Inflammatory macrophage treated with lipopolysaccharide for 4 hours (primary cell): Measurements from ENCODE around the gene TDP1.
"Not testable (repeated sequence)": the region's sequence is repeated elsewhere in the genome, so short reads cannot be mapped to it uniquely, and the experiment has no call there.

Experiments
- DNase-seq: peaks from one replicate; pipeline ENCODE4 v3.0.0-alpha.2; 2020

The TDP1 gene

GRCh38 chr14:89992273-89992672, 36.5 kb downstream of the TDP1 start:
- no peak for DNase-seq

- no peak for DNase-seq
These were observed 41.2 kb downstream of the TDP1 start for GRCh38 chr14:89996963-89997362.

- DNase-seq: no peak
These were observed 45.2 kb downstream of the TDP1 start for GRCh38 chr14:90000935-90001334.

- no peak for DNase-seq
These were observed 48.0 kb downstream of the TDP1 start for GRCh38 chr14:90003526-90004307.

GRCh38 chr14:90005441-90005840, 49.7 kb downstream of the TDP1 start:
- DNase-seq: no peak

- no peak for DNase-seq
These were observed 50.3 kb downstream of the TDP1 start for GRCh38 chr14:90005939-90006530.

- DNase-seq: no peak
These were observed 61.6 kb downstream of the TDP1 start for GRCh38 chr14:90017371-90017770.

- DNase-seq: no peak
These were observed 64.2 kb downstream of the TDP1 start for GRCh38 chr14:90019824-90020523.

GRCh38 chr14:90023176-90023896, 67.6 kb downstream of the TDP1 start:
- DNase-seq: no peak

GRCh38 chr14:90024910-90025309, 69.2 kb downstream of the TDP1 start:
- DNase-seq: no peak

GRCh38 chr14:90026608-90027007, 70.9 kb downstream of the TDP1 start:
- DNase-seq: not testable (repeated sequence)

GRCh38 chr14:90027842-90028241, 72.1 kb downstream of the TDP1 start:
- DNase-seq: no peak

- DNase-seq: no peak
These were observed 78.4 kb downstream of the TDP1 start for GRCh38 chr14:90034156-90034555.

GRCh38 chr14:90034835-90035525, 79.3 kb downstream of the TDP1 start:
- DNase-seq: no peak

- DNase-seq: no peak
These were observed 83.7 kb downstream of the TDP1 start for GRCh38 chr14:90039253-90040010.

GRCh38 chr14:90040411-90040810, 84.7 kb downstream of the TDP1 start:
- DNase-seq: no peak

- peak; percentile 49 for DNase-seq
These were observed 86.9 kb downstream of the TDP1 start for GRCh38 chr14:90042496-90043252.

- no peak for DNase-seq
These were observed 89.9 kb downstream of the TDP1 start for GRCh38 chr14:90045616-90046015.

- no peak for DNase-seq
These were observed 93.7 kb downstream of the TDP1 start for GRCh38 chr14:90049390-90049789.

- no peak for DNase-seq
These were observed 94.5 kb downstream of the TDP1 start for GRCh38 chr14:90050271-90050670.

GRCh38 chr14:90053044-90053443, 97.3 kb downstream of the TDP1 start:
- DNase-seq: no peak
